Gastrocnemius medialis (tissue), 4 donors: ENCODE data around the gene ALPL.

Source experiments
- POLR2A ChIP-seq, 2 donors: fragments of 450-650 bp; IDR thresholded peaks; one replicate each; pipeline ENCODE4 v1.6.1; 2017; ENCODE audit warnings: antibody characterized with exemption in 2 of 2, mild to moderate bottlenecking in 2 of 2, moderate library complexity in 2 of 2
- TF ChIP-seq, protein P1 (sequence below), 5 experiments: fragments of 450-650 bp in 3 of 5; fragments of 200-600 bp in 2 of 5; sonication (generic) in 2 of 5; IDR thresholded peaks in 4 of 5; conservative IDR thresholded peaks in 1 of 5; 1 replicate in 4 of 5; 2 replicates in 1 of 5; pipeline ENCODE4 v1.5.1; 2016 to 2019; ENCODE audit warnings: antibody characterized with exemption in 5 of 5, mild to moderate bottlenecking in 3 of 5, moderate library complexity in 3 of 5

DNA sequence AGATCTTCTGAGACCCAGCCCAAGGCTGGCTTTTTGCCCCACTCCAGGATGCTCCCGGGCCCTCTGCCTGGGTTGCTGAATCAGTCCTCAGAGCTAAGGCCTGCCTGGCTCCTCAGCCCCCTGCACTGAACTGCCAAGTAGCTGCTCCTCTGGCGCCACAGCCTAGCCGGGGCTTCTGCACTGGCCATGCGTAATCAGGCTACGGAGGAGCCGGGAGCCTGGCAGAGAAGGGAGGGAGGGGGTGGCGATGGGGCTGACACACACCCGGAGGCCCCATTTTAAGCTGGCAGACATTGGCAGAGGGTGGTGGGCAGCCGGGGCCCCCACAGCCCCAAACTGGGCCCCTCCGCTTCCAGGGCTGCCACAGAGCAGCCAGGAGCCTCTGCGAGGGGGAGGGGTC lies 38.7 kb downstream of the ALPL start:
- no peak for TF ChIP-seq POLR2A (IDR thresholded peaks at IDR 0.05)
- TF ChIP-seq, protein P1, sequence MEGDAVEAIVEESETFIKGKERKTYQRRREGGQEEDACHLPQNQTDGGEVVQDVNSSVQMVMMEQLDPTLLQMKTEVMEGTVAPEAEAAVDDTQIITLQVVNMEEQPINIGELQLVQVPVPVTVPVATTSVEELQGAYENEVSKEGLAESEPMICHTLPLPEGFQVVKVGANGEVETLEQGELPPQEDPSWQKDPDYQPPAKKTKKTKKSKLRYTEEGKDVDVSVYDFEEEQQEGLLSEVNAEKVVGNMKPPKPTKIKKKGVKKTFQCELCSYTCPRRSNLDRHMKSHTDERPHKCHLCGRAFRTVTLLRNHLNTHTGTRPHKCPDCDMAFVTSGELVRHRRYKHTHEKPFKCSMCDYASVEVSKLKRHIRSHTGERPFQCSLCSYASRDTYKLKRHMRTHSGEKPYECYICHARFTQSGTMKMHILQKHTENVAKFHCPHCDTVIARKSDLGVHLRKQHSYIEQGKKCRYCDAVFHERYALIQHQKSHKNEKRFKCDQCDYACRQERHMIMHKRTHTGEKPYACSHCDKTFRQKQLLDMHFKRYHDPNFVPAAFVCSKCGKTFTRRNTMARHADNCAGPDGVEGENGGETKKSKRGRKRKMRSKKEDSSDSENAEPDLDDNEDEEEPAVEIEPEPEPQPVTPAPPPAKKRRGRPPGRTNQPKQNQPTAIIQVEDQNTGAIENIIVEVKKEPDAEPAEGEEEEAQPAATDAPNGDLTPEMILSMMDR (IDR thresholded peaks at IDR 0.05 in 4 of 5, conservative IDR thresholded peaks at IDR 0.05 in 1 of 5) = no peak
